Panc1 (cell line): ENCODE results near the gene BARHL1. TPM values are rescaled to one million over a fixed set of nuclear protein-coding genes. Genes with fewer than 3 reads are reported as not detected.

Experiments used
- ATAC-seq: fragments of 200-7000 bp; cut with Tn5 transposase; 2 replicates; pipeline ENCODE4 v1.9.1; 2020; ENCODE audit warnings: mild to moderate bottlenecking, moderate library complexity
- BruUV-seq: library from RNA; stranded (reverse); fragments of 400-500 nt; replicated peaks from 2 replicates; lab custom pipeline; 2021; lab: Mats Ljungman, UMichigan
- CTCF ChIA-PET: fragments of 300-600 bp; sonication (Branson Sonifier 250); formaldehyde crosslinking; loops from one replicate; lab custom pipeline; 2022; ENCODE audit warnings: antibody characterized with exemption; lab: Charles Lee
- POLR2A ChIA-PET: fragments of 300-600 bp; sonication (Branson Sonifier 250); formaldehyde crosslinking; loops from one replicate; lab custom pipeline; 2022; ENCODE audit warnings: antibody characterized with exemption; lab: Charles Lee
- DNase-seq: peaks from one replicate; pipeline ENCODE4 v3.0.0-alpha.2; 2010; ENCODE audit warnings: low read depth, low spot score
- H3K27ac ChIP-seq: 2 replicates; pipeline ENCODE4 v1.5.1; 2011; ENCODE audit warnings: mild to moderate bottlenecking, low read length, inconsistent platforms
- H3K27me3 ChIP-seq: fragments of 200-500 bp; sonication (Bioruptor generic); 2 replicates; pipeline ENCODE4 v1.6.0; 2014; ENCODE audit warnings: low read length, inconsistent platforms; ENCODE audit not compliant: control insufficient read depth, insufficient read depth
- H3K36me3 ChIP-seq: fragments of 200-500 bp; sonication (Bioruptor generic); 2 replicates; pipeline ENCODE4 v1.5.1; 2014; ENCODE audit warnings: inconsistent platforms, mild to moderate bottlenecking, low read length, moderate library complexity; ENCODE audit not compliant: control insufficient read depth, insufficient read depth
- H3K4me1 ChIP-seq: 2 replicates; pipeline ENCODE4 v1.5.1; 2011; ENCODE audit warnings: inconsistent platforms, mild to moderate bottlenecking, low read length, moderate library complexity; ENCODE audit not compliant: control insufficient read depth, insufficient read depth
- H3K4me3 ChIP-seq, 2 experiments: 2 replicates each; pipeline ENCODE4 v1.5.1; 2011 to 2012; ENCODE audit warnings: low read depth in 2 of 2, low read length in 2 of 2, mild to moderate bottlenecking in 2 of 2, inconsistent platforms in 1 of 2, moderate library complexity in 1 of 2
- H3K9me3 ChIP-seq: fragments of 200-500 bp; sonication (Bioruptor generic); 2 replicates; pipeline ENCODE4 v1.5.1; 2014; ENCODE audit warnings: low read depth, mild to moderate bottlenecking, inconsistent platforms, low read length, moderate library complexity; ENCODE audit not compliant: control insufficient read depth, insufficient read depth
- POLR2AphosphoS5 ChIP-seq: IDR thresholded peaks from 2 replicates; pipeline ENCODE4 v1.6.1; 2012; ENCODE audit warnings: mild to moderate bottlenecking, low read depth, low read length, moderate library complexity
- SIN3A ChIP-seq: IDR thresholded peaks from 2 replicates; pipeline ENCODE4 v1.6.1; 2012; ENCODE audit warnings: low read depth, mild to moderate bottlenecking, low read length, moderate library complexity, borderline replicate concordance; ENCODE audit not compliant: insufficient read depth
- TCF7L2 ChIP-seq: IDR thresholded peaks from 2 replicates; pipeline ENCODE4 v1.6.1; 2011; ENCODE audit warnings: mild to moderate bottlenecking, low read depth, low read length, inconsistent platforms
- in situ Hi-C: cut with HindIII; loops from 2 replicates; pipeline ENCODE4 v1.10.0; 2016; ENCODE audit warnings: low sequenced_read_pairs, low pct_unique_long_range_greater_than_20kb
- intact Hi-C: fragments of 100-400 bp; cut with micrococcal nuclease; formaldehyde crosslinking; loops from one replicate; pipeline ENCODE4 v1.10.0; 2022; ENCODE audit not compliant: unreplicated experiment
- total RNA-seq: library from RNA; stranded (reverse); gene quantifications from one replicate; pipeline ENCODE4 v1.2.1, GENCODE V29; 2021; ENCODE audit not compliant: unreplicated experiment
- TF ChIP-seq, protein P1 (sequence below): fragments of 450-650 bp; IDR thresholded peaks from 2 replicates; pipeline ENCODE4 v1.5.1; 2017; ENCODE audit warnings: mild to moderate bottlenecking
- TF ChIP-seq, protein P2 (sequence below), 2 experiments: IDR thresholded peaks; 2 replicates each; pipeline ENCODE4 v1.6.1; 2011 to 2012; ENCODE audit warnings: low read depth in 2 of 2, control low read depth in 1 of 2, low read length in 1 of 2, mild to moderate bottlenecking in 1 of 2, moderate library complexity in 1 of 2; ENCODE audit not compliant: insufficient read depth in 1 of 2

The BARHL1 gene
- total RNA-seq, 1 experiment from 2014 or later = not detected

DNA sequence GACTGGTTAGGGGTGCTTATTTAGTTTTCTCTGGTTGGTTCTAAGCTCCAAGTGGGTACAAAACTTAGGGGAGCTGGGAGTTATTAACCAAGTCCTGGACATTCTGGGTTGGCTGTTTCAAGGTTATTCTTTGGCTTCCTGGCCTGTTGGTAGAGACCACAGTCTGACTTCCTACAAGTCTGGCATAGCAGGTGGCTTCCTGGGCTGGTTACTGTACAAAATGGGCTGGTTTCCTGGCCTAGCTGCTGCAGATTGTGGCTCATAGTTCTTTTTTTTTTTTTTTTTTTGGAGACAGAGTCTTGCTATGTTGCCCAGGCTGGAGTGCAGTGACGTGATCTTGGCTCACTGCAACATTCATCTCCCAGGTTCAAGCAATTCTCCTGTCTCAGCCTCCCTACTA is 46.3 kb upstream of the BARHL1 start:
- no peak for ATAC-seq
- intact Hi-C loops (no loop called here), in situ Hi-C loops (no loop called here)
- TF ChIP-seq, protein P1, sequence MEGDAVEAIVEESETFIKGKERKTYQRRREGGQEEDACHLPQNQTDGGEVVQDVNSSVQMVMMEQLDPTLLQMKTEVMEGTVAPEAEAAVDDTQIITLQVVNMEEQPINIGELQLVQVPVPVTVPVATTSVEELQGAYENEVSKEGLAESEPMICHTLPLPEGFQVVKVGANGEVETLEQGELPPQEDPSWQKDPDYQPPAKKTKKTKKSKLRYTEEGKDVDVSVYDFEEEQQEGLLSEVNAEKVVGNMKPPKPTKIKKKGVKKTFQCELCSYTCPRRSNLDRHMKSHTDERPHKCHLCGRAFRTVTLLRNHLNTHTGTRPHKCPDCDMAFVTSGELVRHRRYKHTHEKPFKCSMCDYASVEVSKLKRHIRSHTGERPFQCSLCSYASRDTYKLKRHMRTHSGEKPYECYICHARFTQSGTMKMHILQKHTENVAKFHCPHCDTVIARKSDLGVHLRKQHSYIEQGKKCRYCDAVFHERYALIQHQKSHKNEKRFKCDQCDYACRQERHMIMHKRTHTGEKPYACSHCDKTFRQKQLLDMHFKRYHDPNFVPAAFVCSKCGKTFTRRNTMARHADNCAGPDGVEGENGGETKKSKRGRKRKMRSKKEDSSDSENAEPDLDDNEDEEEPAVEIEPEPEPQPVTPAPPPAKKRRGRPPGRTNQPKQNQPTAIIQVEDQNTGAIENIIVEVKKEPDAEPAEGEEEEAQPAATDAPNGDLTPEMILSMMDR = no peak
- TF ChIP-seq TCF7L2 (no peak), POLR2AphosphoS5 (no peak), SIN3A (no peak)
- TF ChIP-seq, protein P2, sequence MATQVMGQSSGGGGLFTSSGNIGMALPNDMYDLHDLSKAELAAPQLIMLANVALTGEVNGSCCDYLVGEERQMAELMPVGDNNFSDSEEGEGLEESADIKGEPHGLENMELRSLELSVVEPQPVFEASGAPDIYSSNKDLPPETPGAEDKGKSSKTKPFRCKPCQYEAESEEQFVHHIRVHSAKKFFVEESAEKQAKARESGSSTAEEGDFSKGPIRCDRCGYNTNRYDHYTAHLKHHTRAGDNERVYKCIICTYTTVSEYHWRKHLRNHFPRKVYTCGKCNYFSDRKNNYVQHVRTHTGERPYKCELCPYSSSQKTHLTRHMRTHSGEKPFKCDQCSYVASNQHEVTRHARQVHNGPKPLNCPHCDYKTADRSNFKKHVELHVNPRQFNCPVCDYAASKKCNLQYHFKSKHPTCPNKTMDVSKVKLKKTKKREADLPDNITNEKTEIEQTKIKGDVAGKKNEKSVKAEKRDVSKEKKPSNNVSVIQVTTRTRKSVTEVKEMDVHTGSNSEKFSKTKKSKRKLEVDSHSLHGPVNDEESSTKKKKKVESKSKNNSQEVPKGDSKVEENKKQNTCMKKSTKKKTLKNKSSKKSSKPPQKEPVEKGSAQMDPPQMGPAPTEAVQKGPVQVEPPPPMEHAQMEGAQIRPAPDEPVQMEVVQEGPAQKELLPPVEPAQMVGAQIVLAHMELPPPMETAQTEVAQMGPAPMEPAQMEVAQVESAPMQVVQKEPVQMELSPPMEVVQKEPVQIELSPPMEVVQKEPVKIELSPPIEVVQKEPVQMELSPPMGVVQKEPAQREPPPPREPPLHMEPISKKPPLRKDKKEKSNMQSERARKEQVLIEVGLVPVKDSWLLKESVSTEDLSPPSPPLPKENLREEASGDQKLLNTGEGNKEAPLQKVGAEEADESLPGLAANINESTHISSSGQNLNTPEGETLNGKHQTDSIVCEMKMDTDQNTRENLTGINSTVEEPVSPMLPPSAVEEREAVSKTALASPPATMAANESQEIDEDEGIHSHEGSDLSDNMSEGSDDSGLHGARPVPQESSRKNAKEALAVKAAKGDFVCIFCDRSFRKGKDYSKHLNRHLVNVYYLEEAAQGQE (IDR thresholded peaks at IDR 0.05; ENCODE audit: insufficient read depth in 1 of 2, low read depth in 2 of 2, low read length in 1 of 2) = no peak
- BruUV-seq = no TSS peak
- Histone ChIP-seq H3K9me3 (no peaks in the 10 kb centered on the region), H3K36me3 (no peaks in the 10 kb centered on the region), H3K27ac (no peak overlapping the region), H3K27me3 (no peaks in the 10 kb centered on the region), H3K4me1 (no peaks in the 10 kb centered on the region), H3K4me3 (no peak overlapping the region)
- ChIA-PET CTCF (no interaction called here), POLR2A (interaction anchor here (0.6 kb wide), 1 partner anchor 337 kb away, joined by 4 read pairs; no protein-coding TSS in a partner anchor)
- no peak for DNase-seq

DNA sequence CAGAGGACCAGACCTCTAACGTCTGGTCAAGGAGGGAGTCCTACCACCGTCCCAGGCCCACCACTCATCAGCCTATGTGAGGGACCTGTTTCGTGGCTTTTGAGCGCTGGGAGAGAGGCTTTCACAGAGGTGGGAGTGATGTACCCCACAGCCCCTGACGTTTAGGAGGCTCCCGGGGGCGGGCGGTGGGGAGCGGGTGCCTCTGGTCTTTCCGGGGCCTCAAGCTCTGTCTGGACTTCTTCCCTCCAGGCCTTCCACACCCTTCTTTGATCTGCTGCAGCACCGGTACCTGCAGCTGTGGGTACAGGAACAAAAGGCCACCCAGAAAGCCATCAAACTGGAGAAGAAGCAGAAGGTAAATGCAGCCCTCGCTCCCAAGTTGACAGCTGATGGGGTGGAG is 45.1 kb upstream of the BARHL1 start:
- TF ChIP-seq SIN3A = no peak
- no peak for TF ChIP-seq POLR2AphosphoS5
- TF ChIP-seq, protein P2 (IDR thresholded peaks at IDR 0.05; ENCODE audit: insufficient read depth in 1 of 2, low read depth in 2 of 2, low read length in 1 of 2) = no peak
- TF ChIP-seq, protein P1 = no peak
- TF ChIP-seq TCF7L2 = no peak
- Histone ChIP-seq H3K36me3 (no peaks in the 10 kb centered on the region), H3K4me3 (no peak overlapping the region), H3K27ac (no peak overlapping the region), H3K27me3 (no peaks in the 10 kb centered on the region), H3K4me1 (no peaks in the 10 kb centered on the region), H3K9me3 (no peaks in the 10 kb centered on the region)
- ChIA-PET CTCF (no interaction called here), POLR2A (no interaction called here)
- no peak for DNase-seq
- no peak for ATAC-seq
- in situ Hi-C loops = no loop called here
- BruUV-seq = no TSS peak
- intact Hi-C loops = no loop called here
